Peyer's patch (tissue), 4 donors: Measurements from ENCODE around the gene LRRC46. TPM values are rescaled to one million over a fixed set of nuclear protein-coding genes. Genes with fewer than 3 reads are reported as not detected.
A peak's percentile ranks its signal among the peaks of the same experiment; 100 is the strongest.

Experiments
- DNase-seq, 3 donors: peaks; one replicate each; pipeline ENCODE4 v3.0.0-alpha.2; 2017 to 2019
- H3K27ac ChIP-seq, 4 donors: fragments of 200-600 bp; sonication (generic); one replicate each; pipeline ENCODE4 v1.5.1; 2016 to 2019
- H3K27me3 ChIP-seq, 2 donors: fragments of 200-600 bp; sonication (generic); one replicate each; pipeline ENCODE4 v1.5.1; 2019
- H3K36me3 ChIP-seq, 3 donors: fragments of 200-600 bp; sonication (generic); one replicate each; pipeline ENCODE4 v1.5.1; 2016 to 2019
- H3K4me1 ChIP-seq, 4 donors: fragments of 200-600 bp; sonication (generic); one replicate each; pipeline ENCODE4 v1.5.1; 2016 to 2019
- H3K4me3 ChIP-seq, 4 donors: fragments of 200-600 bp; sonication (generic); 1 replicate in 3 of 4; 2 replicates in 1 of 4; pipeline ENCODE4 v1.5.1; 2016 to 2019; ENCODE audit warnings: mild to moderate bottlenecking in 1 of 4
- H3K9me3 ChIP-seq, 4 donors: fragments of 200-600 bp; sonication (generic); one replicate each; pipeline ENCODE4 v1.5.1; 2016 to 2019; ENCODE audit warnings: mild to moderate bottlenecking in 1 of 4
- CTCF ChIP-seq, 6 experiments: fragments of 450-650 bp in 4 of 6; fragments of 200-600 bp in 2 of 6; sonication (generic) in 1 of 6; IDR thresholded peaks; one replicate each; pipeline ENCODE4 v1.5.1; 2017 to 2019; ENCODE audit warnings: antibody characterized with exemption in 6 of 6, mild to moderate bottlenecking in 3 of 6, moderate library complexity in 1 of 6
- POLR2A ChIP-seq, 2 donors: fragments of 450-650 bp; IDR thresholded peaks; one replicate each; pipeline ENCODE4 v1.5.1; 2017; ENCODE audit warnings: antibody characterized with exemption in 2 of 2, mild to moderate bottlenecking in 2 of 2, moderate library complexity in 2 of 2
- total RNA-seq, 4 donors: library from RNA; depleted of rRNA; stranded (reverse); fragments of >200 nt; gene quantifications; one replicate each; pipeline ENCODE4 v1.1.0, GENCODE V29; 2016

Gene LRRC46
- total RNA-seq, 4 donors from 2014 or later, result 0.40 TPM; not detected in 3

- Histone ChIP-seq H3K27ac (peak within 1 kb of the TSS; percentile 65 to 79 (median 78)), H3K4me3 (peak within 1 kb of the TSS; percentile 67 to 99 (median 82)), H3K36me3 (peaks cover 0 to 30% (median 0%) of the 10 kb centered on the region in 3 donors), H3K27me3 (no peaks in the 10 kb centered on the region), H3K9me3 (no peaks in the 10 kb centered on the region), H3K4me1 (peaks cover 7 to 46% (median 11%) of the 10 kb centered on the region in 4 donors)
- peak; percentile 87 to 97 (median 96) for DNase-seq
- TF ChIP-seq CTCF (IDR thresholded peaks at IDR 0.05) (peak; percentile 96 to 99 (median 98)), POLR2A (IDR thresholded peaks at IDR 0.05) (peak in 1 of 2 donors; percentile 22)
These were observed 9.4 kb downstream of the LRRC46 start, which contains the start of gene SCRN2 for GRCh38 chr17:47840742-47841487. SCRN2 (minus strand) TSS chr17:47841273; CDS start chr17:47840843, 430 bp downstream.

DNA sequence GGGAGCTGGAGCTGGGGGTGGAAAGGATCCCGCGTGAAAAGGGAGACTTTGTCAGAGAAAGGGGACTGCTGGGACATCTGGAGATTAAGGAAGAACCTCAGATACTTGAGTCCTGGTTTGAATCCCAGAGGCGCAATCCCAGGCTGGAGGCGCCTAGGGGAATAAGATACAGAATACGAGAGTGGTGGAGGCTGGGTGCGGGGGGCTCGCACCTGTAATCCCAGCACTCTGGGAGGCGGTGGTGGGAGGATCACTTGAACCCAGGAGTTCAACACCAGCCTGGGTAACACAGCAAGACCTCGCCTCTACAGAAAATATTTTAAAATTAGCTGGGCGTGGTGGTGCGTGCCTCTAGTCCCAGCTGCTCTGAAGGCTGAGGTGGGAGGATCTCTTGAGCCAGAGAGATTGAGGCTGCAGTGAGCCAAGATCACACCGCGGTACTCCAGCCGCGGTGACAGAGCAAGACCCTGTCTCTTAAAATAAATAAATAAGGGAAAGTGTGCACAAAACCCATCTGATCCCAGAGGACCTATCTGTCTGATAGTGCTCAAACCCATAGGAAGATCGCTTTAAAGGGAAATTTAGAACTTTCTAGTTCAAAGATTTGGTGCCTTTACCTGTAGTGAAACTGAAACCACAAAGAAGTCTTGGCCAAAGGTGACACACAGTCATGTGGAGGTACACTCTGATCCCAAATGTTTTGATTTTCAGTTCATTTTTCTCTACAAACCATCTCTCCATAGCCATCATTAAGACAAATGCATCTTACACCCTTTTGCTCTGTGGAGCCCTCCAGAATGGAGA lies 10.2 kb downstream of the LRRC46 start:
- Histone ChIP-seq H3K27me3 (no peaks in the 10 kb centered on the region), H3K4me1 (peaks cover 7 to 46% (median 11%) of the 10 kb centered on the region in 4 donors), H3K4me3 (peak overlapping the region; percentile 67 to 99 (median 82)), H3K9me3 (no peaks in the 10 kb centered on the region), H3K27ac (peak overlapping the region; percentile 65 to 79 (median 78)), H3K36me3 (peaks cover 0 to 22% (median 0%) of the 10 kb centered on the region in 3 donors)
- TF ChIP-seq POLR2A (IDR thresholded peaks at IDR 0.05), result no peak
- TF ChIP-seq CTCF (IDR thresholded peaks at IDR 0.05), result no peak
- DNase-seq, result no peak

DNA sequence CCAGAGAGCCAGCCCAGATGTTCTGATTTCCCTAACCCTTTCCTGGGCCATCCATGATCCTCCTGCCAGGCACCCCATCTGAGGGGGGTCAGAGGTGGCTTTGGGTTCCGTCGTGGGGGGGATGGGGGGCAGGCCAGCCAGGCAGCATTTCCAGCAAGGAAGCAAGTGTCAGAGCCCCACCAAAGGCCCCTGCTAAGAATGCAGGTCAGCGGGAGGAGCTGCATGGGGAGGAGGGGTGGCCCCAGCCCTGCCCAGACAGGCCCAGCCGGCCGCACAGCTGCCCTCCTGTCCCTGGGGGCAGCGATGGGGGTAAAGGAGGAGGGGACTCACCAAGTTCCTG lies 11.9 kb downstream of the LRRC46 start:
- Histone ChIP-seq H3K27me3 (peaks cover 0 to 9% of the 10 kb centered on the region in 2 donors), H3K27ac (peak overlapping the region in 2 of 4 donors; percentile 8 to 79), H3K4me1 (peaks cover 7 to 60% (median 14%) of the 10 kb centered on the region in 4 donors), H3K4me3 (no peak overlapping the region), H3K36me3 (peaks cover 0 to 22% (median 0%) of the 10 kb centered on the region in 3 donors), H3K9me3 (no peaks in the 10 kb centered on the region)
- no peak for TF ChIP-seq CTCF (IDR thresholded peaks at IDR 0.05)
- no peak for TF ChIP-seq POLR2A (IDR thresholded peaks at IDR 0.05)
- no peak for DNase-seq

DNA sequence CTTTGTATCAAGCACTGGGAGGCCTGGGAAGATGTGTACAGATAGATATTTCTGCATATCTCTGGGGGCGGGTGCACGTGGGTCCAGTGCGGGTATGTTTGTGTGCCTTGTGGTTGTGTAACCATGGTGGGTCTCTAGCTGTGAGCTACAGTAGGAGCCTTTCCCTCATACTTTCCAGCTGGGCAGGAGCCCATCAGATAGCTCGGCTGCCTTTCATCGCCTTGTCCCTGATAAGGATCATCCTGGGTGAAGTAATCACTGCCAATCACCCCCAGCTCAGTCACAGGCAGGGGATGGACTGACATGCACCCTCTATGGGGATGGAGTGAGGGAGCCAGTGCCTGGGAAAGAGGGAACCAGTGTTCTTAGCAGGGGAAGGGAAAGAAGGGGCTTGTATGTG lies 12.8 kb downstream of the LRRC46 start:
- DNase-seq, result peak in 1 of 3 donors; percentile 70
- H3K4me1 ChIP-seq, result peaks cover 7 to 60% (median 14%) of the 10 kb centered on the region in 4 donors
- no peaks in the 10 kb centered on the region for H3K9me3 ChIP-seq
- TF ChIP-seq POLR2A (IDR thresholded peaks at IDR 0.05), result no peak
- TF ChIP-seq CTCF (IDR thresholded peaks at IDR 0.05), result no peak
- H3K4me3 ChIP-seq, result no peak overlapping the region
- H3K36me3 ChIP-seq, result peaks cover 0 to 16% (median 0%) of the 10 kb centered on the region in 3 donors
- H3K27me3 ChIP-seq, result peaks cover 0 to 9% of the 10 kb centered on the region in 2 donors
- peak overlapping the region in 1 of 4 donors; percentile 79 for H3K27ac ChIP-seq

DNA sequence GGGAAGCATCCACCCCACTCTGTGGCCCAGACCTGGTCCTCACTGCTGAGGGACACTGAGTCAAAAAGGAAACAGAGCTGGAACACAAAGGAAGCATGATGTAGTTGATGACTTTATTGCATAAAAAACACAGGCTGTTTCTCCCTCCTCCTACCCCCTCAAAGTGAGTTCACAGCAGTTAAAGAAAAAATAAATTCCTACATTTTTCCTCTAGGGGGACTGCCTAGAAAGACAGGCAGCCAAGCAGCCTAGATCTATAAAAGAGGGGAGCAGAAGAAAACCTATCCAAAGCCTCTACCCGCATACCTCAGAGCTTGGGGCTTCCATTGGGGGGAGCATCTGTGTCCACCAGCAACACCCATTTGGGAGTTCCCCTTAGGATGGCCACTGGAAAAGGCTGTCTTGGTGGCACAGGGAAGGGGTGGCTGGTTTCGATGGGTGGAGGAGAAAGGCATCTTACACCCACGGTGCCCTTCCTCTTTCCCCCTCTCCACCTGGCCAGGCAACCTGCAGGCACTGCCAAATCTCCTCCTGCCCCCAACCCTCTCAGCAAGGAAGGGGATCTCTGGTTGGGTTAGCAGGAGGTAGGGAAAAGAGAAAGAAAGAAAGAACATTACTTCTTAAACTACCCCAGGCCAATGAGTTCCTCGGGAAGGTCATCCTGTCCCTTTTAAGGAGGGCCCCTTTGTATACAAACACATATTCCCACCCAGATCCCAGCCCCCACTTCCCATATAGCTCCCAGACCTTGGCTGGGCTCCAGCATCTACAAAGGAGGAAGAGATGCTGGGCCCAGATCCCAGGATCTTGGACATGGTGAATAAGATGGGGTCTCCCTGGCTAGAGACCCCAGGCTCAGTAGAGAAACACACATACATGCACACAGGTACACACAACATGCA lies 13.6 kb downstream of the LRRC46 start:
- Histone ChIP-seq H3K4me1 (peaks cover 7 to 51% (median 12%) of the 10 kb centered on the region in 4 donors), H3K4me3 (no peak overlapping the region), H3K27me3 (peaks cover 0 to 9% of the 10 kb centered on the region in 2 donors), H3K27ac (no peak overlapping the region), H3K36me3 (peaks cover 0 to 16% (median 0%) of the 10 kb centered on the region in 3 donors), H3K9me3 (no peaks in the 10 kb centered on the region)
- TF ChIP-seq POLR2A (IDR thresholded peaks at IDR 0.05) (no peak), CTCF (IDR thresholded peaks at IDR 0.05) (peak in 4 of 6 experiments; percentile 20 to 36 (median 29))
- DNase-seq, result no peak
